SJSA1 (cell line): ENCODE measurements around the gene IRAG1. TPM values are rescaled to one million over a fixed set of nuclear protein-coding genes. Genes with fewer than 3 reads are reported as not detected.

ENCODE experiments used
- DNase-seq, 2 experiments: peaks; one replicate each; pipeline ENCODE4 v3.0.0-alpha.2; 2015 to 2020; ENCODE audit warnings: low spot score in 2 of 2, low read depth in 1 of 2
- H3K27ac ChIP-seq: fragments of 250-450 bp; sonication (Bioruptor Pico); 2 replicates; pipeline ENCODE4 v1.5.1; 2020; ENCODE audit warnings: mild to moderate bottlenecking, moderate library complexity
- H3K27me3 ChIP-seq: fragments of 250-450 bp; sonication (Bioruptor Pico); replicated peaks from 2 replicates; pipeline ENCODE4 v1.5.1; 2020; ENCODE audit warnings: mild to moderate bottlenecking, moderate library complexity
- H3K36me3 ChIP-seq: fragments of 250-450 bp; sonication (Bioruptor Pico); 2 replicates; pipeline ENCODE4 v1.5.1; 2020; ENCODE audit warnings: mild to moderate bottlenecking
- H3K4me1 ChIP-seq: fragments of 250-450 bp; sonication (Bioruptor Pico); replicated peaks from 2 replicates; pipeline ENCODE4 v1.6.1; 2021; ENCODE audit warnings: mild to moderate bottlenecking
- H3K4me3 ChIP-seq: fragments of 250-450 bp; sonication (Bioruptor Pico); 2 replicates; pipeline ENCODE4 v1.5.1; 2020; ENCODE audit warnings: mild to moderate bottlenecking
- H3K9me3 ChIP-seq: fragments of 250-450 bp; sonication (Bioruptor Pico); replicated peaks from 2 replicates; pipeline ENCODE4 v1.5.1; 2020; ENCODE audit warnings: mild to moderate bottlenecking
- total RNA-seq: library from RNA; depleted of rRNA; stranded (reverse); fragments of >200 nt; shearing (Covaris generic); gene quantifications from 2 replicates; pipeline ENCODE4 v1.2.3, GENCODE V29; 2014

Gene IRAG1
- total RNA-seq, 1 experiment from 2014 or later: 3.8 TPM

DNA sequence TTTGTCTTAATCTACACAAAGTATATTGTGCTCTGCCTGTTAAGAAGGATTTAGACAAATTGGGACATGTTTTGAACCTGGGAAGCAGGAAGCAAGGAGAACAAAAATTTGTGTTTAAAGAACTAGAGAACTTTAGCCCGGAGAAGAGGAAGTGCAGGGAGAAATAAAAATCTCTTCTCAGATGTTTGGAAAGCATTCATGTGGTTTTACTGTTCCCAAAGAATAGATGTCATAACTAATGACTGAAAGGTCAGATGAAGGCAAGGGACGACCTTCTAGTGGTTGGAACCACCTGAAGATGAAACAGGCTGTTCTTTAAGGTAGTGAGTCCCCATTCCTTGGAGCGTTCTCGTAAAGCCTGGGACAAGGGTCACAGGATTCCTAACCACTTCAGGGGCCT, 38.3 kb downstream of the IRAG1 start:
- no peak overlapping the region for H3K27ac ChIP-seq

GRCh38 chr11:10654811-10655150, 38.8 kb downstream of the IRAG1 start:
- Histone ChIP-seq H3K9me3 (no peaks in the 10 kb centered on the region), H3K27ac (no peak overlapping the region), H3K36me3 (no peaks in the 10 kb centered on the region), H3K27me3 (no peaks in the 10 kb centered on the region), H3K4me3 (no peak overlapping the region), H3K4me1 (peaks cover 50% of the 10 kb centered on the region)
- no peak for DNase-seq

More for the DNA sequence above, 38.3 kb downstream of the IRAG1 start:
- H3K36me3 ChIP-seq: no peaks in the 10 kb centered on the region
- H3K27me3 ChIP-seq: no peaks in the 10 kb centered on the region
- DNase-seq: no peak
- H3K4me3 ChIP-seq: no peak overlapping the region
- H3K9me3 ChIP-seq: no peaks in the 10 kb centered on the region
- peaks cover 54% of the 10 kb centered on the region for H3K4me1 ChIP-seq

DNA sequence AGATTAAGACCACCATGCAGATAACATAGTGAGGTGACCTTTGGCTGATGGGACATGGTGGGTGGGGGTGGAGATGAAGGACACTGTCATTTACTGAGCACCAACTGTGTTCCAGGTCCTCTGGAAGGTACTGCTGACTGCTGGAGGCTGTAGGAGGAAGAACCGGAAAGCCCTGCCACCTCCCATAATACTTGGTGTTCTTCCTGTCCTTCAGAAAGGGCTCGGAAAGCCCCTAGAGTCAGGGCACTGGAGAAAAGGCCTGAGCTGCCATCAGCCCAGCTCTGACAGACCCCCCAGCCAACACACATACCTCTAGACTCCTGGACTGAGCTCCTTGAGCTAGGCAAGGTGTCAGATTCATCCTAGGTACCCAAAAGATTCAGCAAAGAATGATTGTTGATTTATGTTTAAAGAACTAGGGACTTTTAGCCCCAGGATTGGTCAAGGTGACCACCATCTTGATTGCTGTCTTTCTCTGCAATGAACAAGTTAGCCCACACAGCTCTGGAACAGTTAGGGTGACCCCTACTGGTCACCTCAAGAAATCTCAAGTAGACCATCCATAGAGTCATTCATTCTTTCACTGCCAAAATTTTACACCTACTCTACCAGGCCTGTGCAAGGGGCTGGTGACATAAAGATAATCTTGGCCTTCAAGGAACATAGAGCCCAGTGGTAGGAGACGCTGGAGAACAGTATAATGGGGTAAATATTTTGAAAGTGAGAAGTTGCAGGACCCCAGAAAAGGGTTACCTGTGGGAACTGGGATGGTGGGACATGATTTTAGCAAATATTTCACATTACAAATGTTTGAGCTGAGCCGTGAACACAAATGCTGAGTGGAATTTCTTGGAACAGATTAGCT, 39.4 kb downstream of the IRAG1 start:
- Histone ChIP-seq H3K36me3 (no peaks in the 10 kb centered on the region), H3K4me1 (peaks cover 47% of the 10 kb centered on the region), H3K9me3 (no peaks in the 10 kb centered on the region), H3K27me3 (no peaks in the 10 kb centered on the region), H3K4me3 (no peak overlapping the region), H3K27ac (no peak overlapping the region)
- no peak for DNase-seq

DNA sequence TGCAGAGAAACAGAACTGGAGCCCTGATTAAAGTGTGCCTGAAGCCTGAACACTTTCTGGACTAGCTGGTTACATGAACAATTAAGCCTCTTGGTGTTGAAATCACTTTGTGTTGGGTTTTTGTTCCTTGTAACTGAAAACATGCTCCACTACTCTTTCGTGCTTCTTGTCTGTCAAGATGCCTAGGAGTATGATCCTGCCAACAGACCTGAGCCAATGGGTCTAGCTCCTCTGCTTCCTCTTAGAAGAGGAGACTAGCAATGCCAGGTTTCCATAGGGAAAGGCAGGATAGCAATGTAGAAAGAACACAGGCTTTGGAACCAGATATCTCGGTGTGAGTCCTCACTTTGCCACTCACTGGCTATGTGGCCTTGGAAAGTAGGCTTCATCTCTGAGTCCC, 40.3 kb downstream of the IRAG1 start:
- Histone ChIP-seq H3K4me1 (peaks cover 44% of the 10 kb centered on the region), H3K36me3 (no peaks in the 10 kb centered on the region), H3K27ac (no peak overlapping the region), H3K9me3 (no peaks in the 10 kb centered on the region), H3K4me3 (no peak overlapping the region), H3K27me3 (no peaks in the 10 kb centered on the region)
- DNase-seq: no peak

DNA sequence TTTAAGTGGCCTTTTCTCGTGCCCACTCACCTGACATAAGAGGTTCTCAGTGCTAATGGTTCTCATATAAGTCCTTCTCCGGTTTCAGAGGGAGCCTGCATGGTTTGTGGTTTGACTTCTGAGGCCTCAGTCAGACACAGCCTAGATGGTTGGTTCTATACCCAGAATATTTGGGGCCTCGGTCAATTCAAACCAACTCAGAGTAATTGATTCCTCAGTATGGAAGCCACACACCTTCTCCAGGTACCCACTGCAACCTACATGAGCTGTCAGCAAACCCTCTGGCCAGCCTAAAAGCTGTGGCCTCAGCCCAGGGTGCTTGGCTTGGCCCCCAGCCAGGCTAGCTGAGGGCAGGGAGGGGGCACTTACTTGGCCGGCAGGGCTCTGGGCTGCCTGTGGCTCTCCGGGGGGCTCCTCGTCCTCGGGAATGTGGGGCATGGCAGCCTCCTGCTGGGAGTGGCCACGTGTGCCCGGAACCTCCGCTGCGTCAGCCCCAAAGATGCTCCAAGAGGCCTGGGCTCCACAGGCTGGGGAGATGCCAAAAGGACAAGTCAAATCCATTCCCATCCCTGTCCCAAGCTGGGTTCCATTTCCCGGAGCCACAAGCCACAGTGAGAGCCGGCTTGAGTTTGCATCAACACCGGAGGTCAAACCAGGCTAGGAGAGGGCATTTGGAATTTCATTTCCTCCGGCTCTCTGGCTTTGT, 41.7 kb downstream of the IRAG1 start:
- H3K27ac ChIP-seq: no peak overlapping the region
- H3K4me1 ChIP-seq: peaks cover 29% of the 10 kb centered on the region
- H3K9me3 ChIP-seq: no peaks in the 10 kb centered on the region
- no peaks in the 10 kb centered on the region for H3K27me3 ChIP-seq
- no peak overlapping the region for H3K4me3 ChIP-seq
- DNase-seq: no peak
- no peaks in the 10 kb centered on the region for H3K36me3 ChIP-seq

DNA sequence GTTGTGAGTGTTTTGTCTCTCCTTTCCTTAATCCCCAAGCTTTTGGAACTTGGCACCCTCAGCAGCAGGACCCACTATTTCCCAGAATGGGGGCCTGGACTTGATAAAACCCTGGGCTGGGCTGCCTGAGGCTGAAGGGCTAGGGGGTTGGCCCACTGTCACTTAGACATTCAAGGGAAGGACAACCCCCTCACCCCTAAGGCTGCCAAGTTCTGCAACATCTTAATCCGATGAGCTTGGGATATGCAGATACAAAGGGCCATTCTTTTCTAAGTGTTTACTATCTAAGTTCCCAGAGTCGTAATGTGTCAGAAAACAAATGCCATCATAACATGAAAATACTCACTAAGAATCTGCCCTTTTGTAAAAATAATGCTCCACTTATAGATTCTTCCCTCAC, 42.9 kb downstream of the IRAG1 start:
- Histone ChIP-seq H3K4me1 (peaks cover 17% of the 10 kb centered on the region), H3K27ac (no peak overlapping the region), H3K27me3 (no peaks in the 10 kb centered on the region), H3K4me3 (no peak overlapping the region), H3K36me3 (no peaks in the 10 kb centered on the region), H3K9me3 (no peaks in the 10 kb centered on the region)
- DNase-seq: no peak

- Histone ChIP-seq H3K9me3 (no peaks in the 10 kb centered on the region), H3K27ac (no peak overlapping the region), H3K4me1 (peaks cover 13% of the 10 kb centered on the region), H3K36me3 (no peaks in the 10 kb centered on the region), H3K27me3 (no peaks in the 10 kb centered on the region), H3K4me3 (no peak overlapping the region)
- no peak for DNase-seq
Measured at GRCh38 chr11:10650166-10650565, 43.4 kb downstream of the IRAG1 start.

- Histone ChIP-seq H3K4me3 (no peak overlapping the region), H3K27me3 (no peaks in the 10 kb centered on the region), H3K4me1 (peaks cover 9% of the 10 kb centered on the region), H3K9me3 (no peaks in the 10 kb centered on the region), H3K36me3 (no peaks in the 10 kb centered on the region), H3K27ac (no peak overlapping the region; the same call in 1 of the 2 replicates)
- no peak for DNase-seq
Measured at GRCh38 chr11:10648871-10649270, 44.7 kb downstream of the IRAG1 start.

GRCh38 chr11:10646681-10647355, 46.7 kb downstream of the IRAG1 start:
- no peaks in the 10 kb centered on the region for H3K9me3 ChIP-seq
- H3K27me3 ChIP-seq: no peaks in the 10 kb centered on the region
- H3K4me1 ChIP-seq: peaks cover 9% of the 10 kb centered on the region
- DNase-seq: no peak
- no peak overlapping the region for H3K27ac ChIP-seq
- no peak overlapping the region for H3K4me3 ChIP-seq
- no peaks in the 10 kb centered on the region for H3K36me3 ChIP-seq

DNA sequence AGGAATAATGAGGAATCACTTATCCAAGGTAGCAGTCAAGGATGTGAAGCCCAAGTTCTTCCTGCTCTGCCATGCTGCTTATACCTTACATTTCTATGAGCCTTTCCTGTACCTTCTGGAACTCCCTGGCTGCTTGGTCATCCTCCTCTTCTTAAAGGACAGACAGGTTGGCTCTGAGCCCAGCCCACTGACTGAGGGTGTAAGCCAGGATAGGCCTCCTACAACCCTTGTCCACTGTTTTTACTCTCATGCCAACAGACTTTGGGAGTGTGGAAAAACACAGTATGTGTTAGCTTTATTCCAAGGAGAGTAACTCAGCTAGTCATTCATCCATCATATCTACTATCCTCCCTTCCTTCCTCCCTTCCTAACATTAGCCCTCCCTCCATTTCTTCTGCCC, 47.5 kb downstream of the IRAG1 start:
- DNase-seq: no peak
- H3K4me1 ChIP-seq: peaks cover 9% of the 10 kb centered on the region
- H3K9me3 ChIP-seq: no peaks in the 10 kb centered on the region
- no peak overlapping the region for H3K4me3 ChIP-seq
- H3K27me3 ChIP-seq: no peaks in the 10 kb centered on the region
- no peaks in the 10 kb centered on the region for H3K36me3 ChIP-seq
- H3K27ac ChIP-seq: no peak overlapping the region

- Histone ChIP-seq H3K27me3 (no peaks in the 10 kb centered on the region), H3K36me3 (no peaks in the 10 kb centered on the region), H3K27ac (no peak overlapping the region), H3K9me3 (no peaks in the 10 kb centered on the region), H3K4me1 (peaks cover 9% of the 10 kb centered on the region), H3K4me3 (no peak overlapping the region)
- DNase-seq: no peak
Measured at GRCh38 chr11:10645212-10645795, 48.3 kb downstream of the IRAG1 start.
